HepG2 (cell line): ENCODE data around the gene SULT1E1. TPM values are rescaled to one million over a fixed set of nuclear protein-coding genes. Genes with fewer than 3 reads are reported as not detected.
A peak's percentile ranks its signal among the peaks of the same experiment; 100 is the strongest.

Experiments
- AHR ChIP-seq: IDR thresholded peaks from 2 replicates; pipeline ENCODE4 v1.6.1; 2018; ENCODE audit warnings: missing genetic modification reagents, missing compliant biosample characterization
- ARNTL ChIP-seq: sonication (generic); formaldehyde crosslinking; IDR thresholded peaks from 2 replicates; pipeline ENCODE4 v1.4.0; 2020; ENCODE audit warnings: mild to moderate bottlenecking, missing genetic modification reagents
- HMGA1 ChIP-seq: sonication (generic); formaldehyde crosslinking; conservative IDR thresholded peaks from 2 replicates; pipeline ENCODE4 v1.4.0; 2020; ENCODE audit warnings: missing genetic modification reagents
- HNF1A ChIP-seq, 2 experiments: sonication (generic) in 1 of 2; formaldehyde crosslinking in 1 of 2; IDR thresholded peaks; 2 replicates each; pipeline versions ENCODE4 v1.4.0 to v1.6.1; 2016 to 2020; ENCODE audit warnings: borderline replicate concordance in 1 of 2, low read depth in 1 of 2, mild to moderate bottlenecking in 1 of 2, missing genetic modification reagents in 1 of 2
- KDM3A ChIP-seq: IDR thresholded peaks from 2 replicates; pipeline ENCODE4 v1.6.1; 2018; ENCODE audit warnings: low read depth, missing compliant biosample characterization
- KLF15 ChIP-seq: sonication (generic); formaldehyde crosslinking; IDR thresholded peaks from 2 replicates; pipeline ENCODE4 v1.8.1; 2023; ENCODE audit warnings: borderline replicate concordance, mild to moderate bottlenecking, inconsistent platforms, missing genetic modification reagents, mixed read lengths
- XBP1 ChIP-seq: sonication (generic); formaldehyde crosslinking; IDR thresholded peaks from 2 replicates; pipeline ENCODE4 v1.5.0; 2020; ENCODE audit warnings: missing genetic modification reagents
- ZFP91 ChIP-seq: sonication (generic); formaldehyde crosslinking; IDR thresholded peaks from 2 replicates; pipeline ENCODE4 v1.9.0; 2022; ENCODE audit warnings: missing genetic modification reagents, mild to moderate bottlenecking, borderline replicate concordance
- ZNF317 ChIP-seq: sonication (generic); formaldehyde crosslinking; IDR thresholded peaks from 2 replicates; pipeline ENCODE4 v1.5.0; 2020; ENCODE audit warnings: mild to moderate bottlenecking, missing genetic modification reagents
- ZNF34 ChIP-seq: sonication (generic); formaldehyde crosslinking; IDR thresholded peaks from 2 replicates; pipeline ENCODE4 v1.4.0; 2020; ENCODE audit warnings: mild to moderate bottlenecking, missing genetic modification reagents, borderline replicate concordance
- ZNF503 ChIP-seq: sonication (generic); formaldehyde crosslinking; IDR thresholded peaks from 2 replicates; pipeline ENCODE4 v1.4.0; 2020; ENCODE audit warnings: missing genetic modification reagents
- ZNF562 ChIP-seq: sonication (generic); formaldehyde crosslinking; IDR thresholded peaks from 2 replicates; pipeline ENCODE4 v1.8.0; 2022; ENCODE audit warnings: missing genetic modification reagents, borderline replicate concordance
- ZNF574 ChIP-seq: sonication (generic); formaldehyde crosslinking; IDR thresholded peaks from 2 replicates; pipeline ENCODE4 v1.4.0; 2020; ENCODE audit warnings: missing genetic modification reagents
- ZNF598 ChIP-seq: sonication (generic); formaldehyde crosslinking; IDR thresholded peaks from 2 replicates; pipeline ENCODE4 v1.5.1; 2020; ENCODE audit warnings: mild to moderate bottlenecking, missing genetic modification reagents, borderline replicate concordance
- ZNF615 ChIP-seq: sonication (generic); formaldehyde crosslinking; IDR thresholded peaks from 2 replicates; pipeline ENCODE4 v1.5.0; 2020; ENCODE audit warnings: mild to moderate bottlenecking, missing genetic modification reagents, borderline replicate concordance
- ZNF724P ChIP-seq: sonication (generic); formaldehyde crosslinking; IDR thresholded peaks from 2 replicates; pipeline ENCODE4 v1.8.0; 2022; ENCODE audit warnings: missing genetic modification reagents, borderline replicate concordance
- ZNF746 ChIP-seq: sonication (generic); formaldehyde crosslinking; IDR thresholded peaks from 2 replicates; pipeline ENCODE4 v1.8.0; 2022; ENCODE audit warnings: mild to moderate bottlenecking, missing genetic modification reagents
- ZNF766 ChIP-seq: sonication (generic); formaldehyde crosslinking; IDR thresholded peaks from 2 replicates; pipeline ENCODE4 v1.5.0; 2020; ENCODE audit warnings: missing genetic modification reagents, borderline replicate concordance
- polyA plus RNA-seq, 8 experiments: library from polyadenylated mRNA; depleted of rRNA in 3 of 8; stranded (reverse) in 7 of 8; unstranded in 1 of 8; fragments of >200 nt; fragmentation: Illumina TruSeq in 4 of 8; extraction: Trizol in 4 of 8; gene quantifications; 2 replicates each; pipeline versions ENCODE4 v1.2.1 to v1.2.3, GENCODE V29; 2011 to 2016; ENCODE audit warnings: low read depth in 4 of 8, missing spikeins in 1 of 8, mixed read lengths in 1 of 8; ENCODE audit not compliant: insufficient read depth in 1 of 8
- total RNA-seq, 5 experiments: library from RNA; depleted of rRNA; stranded (reverse); fragments of >200 nt; fragmentation: Illumina TruSeq; extraction: Trizol; gene quantifications; 2 replicates each; pipeline ENCODE4 v1.2.3, GENCODE V29; 2016; ENCODE audit warnings: low read depth in 1 of 5

The SULT1E1 gene
- total and polyA plus RNA-seq, 2 of the 13 experiments (the other 11 are each of a cell fraction or from before 2014, with no cell fraction given) = 1.7 to 3.9 TPM

- TF ChIP-seq ZNF503 (CRISPR knock-in tag) (peak; percentile 88), ZNF766 (CRISPR knock-in tag) (no peak), ZFP91 (peak; percentile 27; the same call in 1 of the 2 replicates), AHR (CRISPR knock-in tag) (no peak), ZNF724P (CRISPR knock-in tag) (no peak), ZNF574 (CRISPR knock-in tag) (peak; percentile 66; the same call in 1 of the 2 replicates), ZNF562 (CRISPR knock-in tag) (no peak), KDM3A (CRISPR knock-in tag) (no peak), ZNF598 (CRISPR knock-in tag) (no peak), ZNF615 (CRISPR knock-in tag) (no peak), ZNF317 (no peak), ZNF746 (no peak), HMGA1 (CRISPR knock-in tag) (no peak), ZNF34 (CRISPR knock-in tag) (0 out of 2 replicates have a peak, but pooled peaks have one; percentile 17), XBP1 (CRISPR knock-in tag) (no peak), KLF15 (no peak), HNF1A (IDR thresholded peaks at IDR 0.05; ENCODE audit: low read depth) (peak; percentile 99), HNF1A (CRISPR knock-in tag; IDR thresholded peaks at IDR 0.05; ENCODE audit: borderline replicate concordance) (peak; percentile 100), ARNTL (CRISPR knock-in tag) (0 out of 2 replicates have a peak, but pooled peaks have one; percentile 58)
Observed at GRCh38 chr4:69832326-69833030, 27.5 kb downstream of the SULT1E1 start (continued).
